AG10803 (cell line): ENCODE results near the gene GIT1.

Experiments used
- DNase-seq: peaks from one replicate; pipeline ENCODE4 v3.0.0; 2010; ENCODE audit warnings: low read depth
- H3K4me3 ChIP-seq: 2 replicates; pipeline ENCODE4 v1.5.1; 2011; ENCODE audit warnings: mild to moderate bottlenecking, low read length, control low read depth
- CTCF ChIP-seq: conservative IDR thresholded peaks from 2 replicates; pipeline ENCODE4 v1.5.1; 2011; ENCODE audit warnings: mild to moderate bottlenecking, low read length, control low read depth, inconsistent platforms

Gene GIT1

GRCh38 chr17:29577001-29577370 is 12.5 kb downstream of the GIT1 start:
- no peak overlapping the region for H3K4me3 ChIP-seq
- DNase-seq: no peak
- no peak for TF ChIP-seq CTCF

GRCh38 chr17:29576214-29577000 is 13.0 kb downstream of the GIT1 start:
- H3K4me3 ChIP-seq: no peak overlapping the region
- TF ChIP-seq CTCF: no peak
- no peak for DNase-seq

GRCh38 chr17:29575511-29576213 is 13.8 kb downstream of the GIT1 start:
- H3K4me3 ChIP-seq: no peak overlapping the region
- DNase-seq: no peak
- no peak for TF ChIP-seq CTCF

- H3K4me3 ChIP-seq: no peak overlapping the region
- DNase-seq: no peak
- no peak for TF ChIP-seq CTCF
Measured at GRCh38 chr17:29574732-29575510, 14.5 kb downstream of the GIT1 start.

GRCh38 chr17:29573871-29574731 is 15.3 kb downstream of the GIT1 start:
- H3K4me3 ChIP-seq: no peak overlapping the region
- TF ChIP-seq CTCF: no peak

GRCh38 chr17:29573558-29573869 is 15.9 kb downstream of the GIT1 start:
- TF ChIP-seq CTCF: no peak
- no peak for DNase-seq
- H3K4me3 ChIP-seq: no peak overlapping the region

More at GRCh38 chr17:29573871-29574731, 15.3 kb downstream of the GIT1 start:
- DNase-seq: no peak
